Mesenchymal stem cell (in vitro differentiated cells and primary cell): ENCODE measurements around the gene IGLON5.
A peak's percentile ranks its signal among the peaks of the same experiment; 100 is the strongest.

Experiments used
- DNase-seq: peaks from one replicate; pipeline ENCODE4 v3.0.0-alpha.2; 2013
- H2AFZ ChIP-seq: one replicate; pipeline ENCODE4 v1.6.1; 2013; ENCODE audit warnings: low read depth, mild to moderate bottlenecking, control low read depth, inconsistent platforms, low read length, moderate library complexity
- H2AK5ac ChIP-seq: 2 replicates; pipeline ENCODE4 v1.6.1; 2013; ENCODE audit warnings: low read length, moderate library complexity, mild to moderate bottlenecking, inconsistent platforms; ENCODE audit not compliant: severe bottlenecking
- H2BK120ac ChIP-seq: one replicate; pipeline ENCODE4 v1.6.1; 2013; ENCODE audit warnings: low read depth, mild to moderate bottlenecking, inconsistent platforms, low read length, moderate library complexity
- H2BK12ac ChIP-seq, 2 experiments: one replicate each; pipeline ENCODE4 v1.6.1; 2013; ENCODE audit warnings: inconsistent platforms in 2 of 2, low read length in 2 of 2, mild to moderate bottlenecking in 2 of 2, moderate library complexity in 2 of 2, control low read depth in 1 of 2
- H2BK15ac ChIP-seq: one replicate; pipeline ENCODE4 v1.6.1; 2013; ENCODE audit warnings: mild to moderate bottlenecking, low read depth, inconsistent platforms; ENCODE audit not compliant: poor library complexity, severe bottlenecking
- H2BK5ac ChIP-seq: 2 replicates; pipeline ENCODE4 v1.6.1; 2013; ENCODE audit warnings: low read depth, mild to moderate bottlenecking, low read length, control low read depth, inconsistent platforms; ENCODE audit not compliant: poor library complexity, severe bottlenecking
- H3K14ac ChIP-seq, 2 experiments: one replicate each; pipeline ENCODE4 v1.6.1; 2013; ENCODE audit warnings: inconsistent platforms in 2 of 2, low read length in 2 of 2, control low read depth in 1 of 2, mild to moderate bottlenecking in 1 of 2, moderate library complexity in 1 of 2
- H3K18ac ChIP-seq, 2 experiments: one replicate each; pipeline ENCODE4 v1.6.1; 2013; ENCODE audit warnings: inconsistent platforms in 2 of 2, low read length in 2 of 2, control low read depth in 1 of 2, low read depth in 1 of 2, mild to moderate bottlenecking in 1 of 2
- H3K23ac ChIP-seq, 2 experiments: one replicate each; pipeline ENCODE4 v1.6.1; 2013; ENCODE audit warnings: inconsistent platforms in 2 of 2, low read length in 2 of 2, mild to moderate bottlenecking in 2 of 2, moderate library complexity in 2 of 2, control low read depth in 1 of 2
- H3K27ac ChIP-seq: 2 replicates; pipeline ENCODE4 v1.5.1; 2013; ENCODE audit warnings: mild to moderate bottlenecking, moderate library complexity, low read length, control low read depth, inconsistent platforms; ENCODE audit not compliant: poor library complexity, severe bottlenecking
- H3K27me3 ChIP-seq, 2 experiments: 2 replicates each; pipeline versions ENCODE4 v1.6.1 to v1.7.0; 2013; ENCODE audit warnings: low read length in 2 of 2, mild to moderate bottlenecking in 2 of 2, moderate library complexity in 2 of 2, control low read depth in 1 of 2, inconsistent platforms in 1 of 2; ENCODE audit not compliant: control insufficient read depth in 1 of 2, insufficient read depth in 1 of 2
- H3K36me3 ChIP-seq, 2 experiments: 2 replicates each; pipeline versions ENCODE4 v1.6.1 to v1.7.0; 2013; ENCODE audit warnings: low read length in 2 of 2, control low read depth in 1 of 2, inconsistent platforms in 1 of 2, low read depth in 1 of 2, mild to moderate bottlenecking in 1 of 2; ENCODE audit not compliant: insufficient read depth in 2 of 2, control insufficient read depth in 1 of 2
- H3K4ac ChIP-seq, 2 experiments: one replicate each; pipeline ENCODE4 v1.6.1; 2013; ENCODE audit warnings: inconsistent platforms in 2 of 2, low read length in 2 of 2, mild to moderate bottlenecking in 2 of 2, moderate library complexity in 2 of 2, control low read depth in 1 of 2, low read depth in 1 of 2
- H3K4me1 ChIP-seq: 2 replicates; pipeline ENCODE4 v1.6.1; 2013; ENCODE audit warnings: low read depth, low read length, control low read depth; ENCODE audit not compliant: control insufficient read depth, insufficient read depth
- H3K4me2 ChIP-seq: 2 replicates; pipeline ENCODE4 v1.6.1; 2013; ENCODE audit warnings: low read length, mild to moderate bottlenecking, inconsistent platforms; ENCODE audit not compliant: poor library complexity, severe bottlenecking
- H3K4me3 ChIP-seq, 2 experiments: 2 replicates each; pipeline versions ENCODE4 v1.5.1 to v1.7.0; 2013; ENCODE audit warnings: low read length in 2 of 2, mild to moderate bottlenecking in 2 of 2, control low read depth in 1 of 2, low read depth in 1 of 2; ENCODE audit not compliant: insufficient read depth in 1 of 2
- H3K79me1 ChIP-seq: replicated peaks from 2 replicates; pipeline ENCODE4 v1.6.1; 2013; ENCODE audit warnings: mild to moderate bottlenecking, control low read depth, low read length, inconsistent platforms; ENCODE audit not compliant: poor library complexity, severe bottlenecking
- H3K9ac ChIP-seq: 2 replicates; pipeline ENCODE4 v1.7.0; 2013; ENCODE audit warnings: mild to moderate bottlenecking, low read length, moderate library complexity
- H3K9me3 ChIP-seq: 2 replicates; pipeline ENCODE4 v1.7.0; 2013; ENCODE audit warnings: mild to moderate bottlenecking, low read length; ENCODE audit not compliant: control insufficient read depth
- H4K8ac ChIP-seq: one replicate; pipeline ENCODE4 v1.6.1; 2013; ENCODE audit warnings: inconsistent platforms, mild to moderate bottlenecking, low read length, moderate library complexity
- H4K91ac ChIP-seq: one replicate; pipeline ENCODE4 v1.6.1; 2013; ENCODE audit warnings: mild to moderate bottlenecking, low read length, inconsistent platforms
- WGBS: methylation state at CpG from one replicate; pipeline ENCODE4 v1.1.7; 2013; ENCODE audit warnings: mixed read lengths; 5-methylcytosine and 5-hydroxymethylcytosine counted together

Gene IGLON5

GRCh38 chr19:51337861-51338562 lies 26.6 kb downstream of the IGLON5 start:
- Histone ChIP-seq H3K9ac (peak overlapping the region; percentile 69), H3K27ac (no peak overlapping the region), H2AK5ac (no peak overlapping the region), H3K4ac (no peak overlapping the region), H2BK15ac (no peak overlapping the region), H4K8ac (no peak overlapping the region), H3K4me1 (peaks cover 16% of the 10 kb centered on the region), H4K91ac (no peak overlapping the region), H2BK5ac (no peak overlapping the region), H3K18ac (no peak overlapping the region), H2BK120ac (no peak overlapping the region), H3K79me1 (no peaks in the 10 kb centered on the region), H3K4me3 (no peak overlapping the region), H2AFZ (no peak overlapping the region), H3K4me2 (peak overlapping the region; percentile 97), H3K9me3 (no peaks in the 10 kb centered on the region), H3K14ac (no peak overlapping the region), H3K36me3 (peaks cover 0 to 3% of the 10 kb centered on the region in 2 experiments), H3K27me3 (peaks cover 0 to 3% of the 10 kb centered on the region in 2 experiments), H2BK12ac (no peak overlapping the region), H3K23ac (no peak overlapping the region)
- 86% methylated on average over 19 of the region's 19 CpGs for WGBS
- no peak for DNase-seq

GRCh38 chr19:51338563-51339312 lies 27.3 kb downstream of the IGLON5 start:
- Histone ChIP-seq H3K79me1 (no peaks in the 10 kb centered on the region), H3K27ac (peak overlapping the region; percentile 77), H3K27me3 (peaks cover 0 to 3% of the 10 kb centered on the region in 2 experiments), H3K4ac (no peak overlapping the region), H4K91ac (no peak overlapping the region), H2AFZ (peak overlapping the region; percentile 79), H3K36me3 (peaks cover 0 to 3% of the 10 kb centered on the region in 2 experiments), H2BK15ac (peak overlapping the region; percentile 98), H2BK120ac (peak overlapping the region; percentile 64), H3K23ac (no peak overlapping the region), H3K4me3 (peak overlapping the region; percentile 80 to 82), H3K4me1 (peaks cover 16% of the 10 kb centered on the region), H3K18ac (peak overlapping the region in 1 of 2 experiments; percentile 47), H3K14ac (no peak overlapping the region), H3K9me3 (no peaks in the 10 kb centered on the region), H3K4me2 (peak overlapping the region; percentile 97), H3K9ac (peak overlapping the region; percentile 69), H2BK12ac (peak overlapping the region in 1 of 2 experiments; percentile 34), H2BK5ac (peak overlapping the region; percentile 51), H4K8ac (peak overlapping the region; percentile 57), H2AK5ac (no peak overlapping the region)
- DNase-seq = peak; percentile 90
- WGBS = 9% methylated on average over 40 of the region's 43 CpGs

- WGBS = 2% methylated on average over 10 of the region's 10 CpGs
- no peaks in the 10 kb centered on the region for H3K9me3 ChIP-seq
- H3K23ac ChIP-seq = peak overlapping the region in 1 of 2 experiments; percentile 31
- H2AK5ac ChIP-seq = no peak overlapping the region
- H3K4me2 ChIP-seq = peak overlapping the region; percentile 97
- peak overlapping the region; percentile 77 for H3K27ac ChIP-seq
- H2AFZ ChIP-seq = peak overlapping the region; percentile 79
- peaks cover 0 to 6% of the 10 kb centered on the region in 2 experiments for H3K36me3 ChIP-seq
- no peak overlapping the region for H4K91ac ChIP-seq
- DNase-seq = no peak
- no peaks in the 10 kb centered on the region for H3K79me1 ChIP-seq
- H3K18ac ChIP-seq = peak overlapping the region; percentile 5 to 28
- peak overlapping the region; percentile 51 for H2BK5ac ChIP-seq
- peak overlapping the region in 1 of 2 experiments; percentile 34 for H2BK12ac ChIP-seq
- peak overlapping the region; percentile 64 for H2BK120ac ChIP-seq
- H3K27me3 ChIP-seq = peaks cover 0 to 3% of the 10 kb centered on the region in 2 experiments
- peak overlapping the region; percentile 67 for H2BK15ac ChIP-seq
- H3K4me1 ChIP-seq = peaks cover 16% of the 10 kb centered on the region
- peak overlapping the region; percentile 80 to 82 for H3K4me3 ChIP-seq
- peak overlapping the region; percentile 69 for H3K9ac ChIP-seq
- H3K14ac ChIP-seq = no peak overlapping the region
- peak overlapping the region; percentile 12 for H4K8ac ChIP-seq
- no peak overlapping the region for H3K4ac ChIP-seq
These were observed 27.9 kb downstream of the IGLON5 start for GRCh38 chr19:51339313-51339686.
